Measurements from ENCODE around the gene EYS.
"Not testable (repeated sequence)": the region's sequence is repeated elsewhere in the genome, so short reads cannot be mapped to it uniquely, and the experiment has no call there.

The EYS gene

GRCh38 chr6:65633501-65633900, 73.5 kb downstream of the EYS start:
- no peak for DNase-seq (ENCODE audit: low spot score)

GRCh38 chr6:65631711-65632110, 75.3 kb downstream of the EYS start:
- DNase-seq (ENCODE audit: low spot score) = no peak

- DNase-seq (ENCODE audit: low spot score) = not testable (repeated sequence)
Measured at GRCh38 chr6:65627434-65627999, 79.5 kb downstream of the EYS start.

- DNase-seq (ENCODE audit: low spot score) = no peak
Measured at GRCh38 chr6:65627015-65627414, 80.0 kb downstream of the EYS start.

- no peak for DNase-seq (ENCODE audit: low spot score)
Measured at GRCh38 chr6:65623566-65623965, 83.5 kb downstream of the EYS start.

GRCh38 chr6:65610746-65611145, 96.3 kb downstream of the EYS start:
- no peak for DNase-seq (ENCODE audit: low spot score)

GRCh38 chr6:65595540-65595939, 111.5 kb downstream of the EYS start:
- no peak for DNase-seq (ENCODE audit: low spot score)

GRCh38 chr6:65570340-65570739, 136.7 kb downstream of the EYS start:
- no peak for DNase-seq (ENCODE audit: low spot score)

- no peak for DNase-seq (ENCODE audit: low spot score)
Measured at GRCh38 chr6:65569505-65569904, 137.5 kb downstream of the EYS start.

GRCh38 chr6:65569056-65569455, 138.0 kb downstream of the EYS start:
- DNase-seq (ENCODE audit: low spot score) = not testable (repeated sequence)

GRCh38 chr6:65566117-65566516, 140.9 kb downstream of the EYS start:
- DNase-seq (ENCODE audit: low spot score) = no peak

GRCh38 chr6:65558071-65558470, 149.0 kb downstream of the EYS start:
- DNase-seq (ENCODE audit: low spot score) = no peak

GRCh38 chr6:65557224-65557623, 149.8 kb downstream of the EYS start:
- DNase-seq (ENCODE audit: low spot score) = no peak

GRCh38 chr6:65546894-65547293, 160.1 kb downstream of the EYS start:
- no peak for DNase-seq (ENCODE audit: low spot score)

- DNase-seq (ENCODE audit: low spot score) = no peak
Measured at GRCh38 chr6:65545920-65546319, 161.1 kb downstream of the EYS start.

GRCh38 chr6:65538644-65539043, 168.4 kb downstream of the EYS start:
- no peak for DNase-seq (ENCODE audit: low spot score)

- DNase-seq (ENCODE audit: low spot score) = no peak
Measured at GRCh38 chr6:65537600-65537999, 169.4 kb downstream of the EYS start.

GRCh38 chr6:65531533-65531932, 175.5 kb downstream of the EYS start:
- no peak for DNase-seq (ENCODE audit: low spot score)

- DNase-seq (ENCODE audit: low spot score) = no peak
Measured at GRCh38 chr6:65524232-65524631, 182.8 kb downstream of the EYS start.

- no peak for DNase-seq (ENCODE audit: low spot score)
Measured at GRCh38 chr6:65505736-65506135, 201.3 kb downstream of the EYS start.

GRCh38 chr6:65501045-65501444, 206.0 kb downstream of the EYS start:
- DNase-seq (ENCODE audit: low spot score) = no peak

GRCh38 chr6:65483652-65484051, 223.4 kb downstream of the EYS start:
- not testable (repeated sequence) for DNase-seq (ENCODE audit: low spot score)

- no peak for DNase-seq (ENCODE audit: low spot score)
Measured at GRCh38 chr6:65469650-65470049, 237.4 kb downstream of the EYS start.

- DNase-seq (ENCODE audit: low spot score) = no peak
Measured at GRCh38 chr6:65468307-65468706, 238.7 kb downstream of the EYS start.

GRCh38 chr6:65461121-65461520, 245.9 kb downstream of the EYS start:
- no peak for DNase-seq (ENCODE audit: low spot score)

Data from GM03348 (cell line).